HG02840 (cell line): ENCODE data around the gene KRT81.
"Not testable (repeated sequence)": the region's sequence is repeated elsewhere in the genome, so short reads cannot be mapped to it uniquely, and the experiment has no call there.

Experiments used
- ATAC-seq: cut with Tn5 transposase; IDR thresholded peaks from one replicate; pipeline ENCODE4 v1.9.1; 2021; ENCODE audit warnings: mild to moderate bottlenecking, moderate library complexity, moderate number of reproducible peaks; ENCODE audit not compliant: unreplicated experiment, low FRiP score

KRT81 gene

GRCh38 chr12:52256584-52256935 lies 34.8 kb downstream of the KRT81 start:
- no peak for ATAC-seq

GRCh38 chr12:52255926-52256583 lies 35.3 kb downstream of the KRT81 start:
- ATAC-seq: no peak

- no peak for ATAC-seq
These were observed 36.2 kb downstream of the KRT81 start for GRCh38 chr12:52254965-52255751.

- ATAC-seq: no peak
These were observed 37.0 kb downstream of the KRT81 start for GRCh38 chr12:52254180-52254964.

- no peak for ATAC-seq
These were observed 37.7 kb downstream of the KRT81 start for GRCh38 chr12:52253391-52254179.

- ATAC-seq: no peak
These were observed 38.5 kb downstream of the KRT81 start for GRCh38 chr12:52252728-52253343.

- not testable (repeated sequence) for ATAC-seq
These were observed 39.1 kb downstream of the KRT81 start for GRCh38 chr12:52252175-52252615.

- ATAC-seq: no peak
These were observed 39.8 kb downstream of the KRT81 start for GRCh38 chr12:52251367-52252051.

- ATAC-seq: no peak
These were observed 41.0 kb downstream of the KRT81 start for GRCh38 chr12:52250048-52250990.

GRCh38 chr12:52249511-52250047 lies 41.8 kb downstream of the KRT81 start:
- no peak for ATAC-seq

GRCh38 chr12:52248541-52249461 lies 42.5 kb downstream of the KRT81 start:
- no peak for ATAC-seq

GRCh38 chr12:52247622-52248540 lies 43.5 kb downstream of the KRT81 start:
- no peak for ATAC-seq

GRCh38 chr12:52246720-52247621 lies 44.4 kb downstream of the KRT81 start:
- no peak for ATAC-seq

- no peak for ATAC-seq
These were observed 45.3 kb downstream of the KRT81 start for GRCh38 chr12:52245962-52246569.
